Natural killer cell (primary cell): Measurements from ENCODE around the gene RIMBP3C. TPM values are rescaled to one million over a fixed set of nuclear protein-coding genes. Genes with fewer than 3 reads are reported as not detected.

Source experiments
- ATAC-seq, 3 donors: fragments of 150-1000 bp in 2 of 3; fragments of 200-7000 bp in 1 of 3; cut with Tn5 transposase; 1 replicate in 1 of 3; 2 replicates in 2 of 3; pipeline ENCODE4 v1.10.0; 2021; ENCODE audit warnings: mild to moderate bottlenecking in 2 of 3, moderate library complexity in 2 of 3
- DNase-seq, 2 donors: peaks; one replicate each; pipeline versions ENCODE4 v3.0.0 to v3.0.0-alpha.2; 2013 to 2021; ENCODE audit warnings: mixed read lengths in 1 of 2
- H3K27ac ChIP-seq: one replicate; pipeline ENCODE4 v1.5.1; 2013; ENCODE audit warnings: mild to moderate bottlenecking, low read length
- H3K27me3 ChIP-seq: one replicate; pipeline ENCODE4 v1.6.1; 2013; ENCODE audit warnings: low read length; ENCODE audit not compliant: control insufficient read depth, insufficient read depth
- H3K36me3 ChIP-seq: one replicate; pipeline ENCODE4 v1.6.1; 2013; ENCODE audit warnings: low read length; ENCODE audit not compliant: control insufficient read depth, insufficient read depth
- H3K4me1 ChIP-seq: one replicate; pipeline ENCODE4 v1.6.1; 2013; ENCODE audit warnings: low read length; ENCODE audit not compliant: control insufficient read depth, insufficient read depth
- H3K4me3 ChIP-seq: one replicate; pipeline ENCODE4 v1.5.1; 2013; ENCODE audit warnings: low read length
- H3K9me3 ChIP-seq: one replicate; pipeline ENCODE4 v1.6.1; 2013; ENCODE audit warnings: low read length; ENCODE audit not compliant: control insufficient read depth, insufficient read depth
- H3K27ac Mint-ChIP-seq, 2 donors: one replicate each; pipeline ENCODE4 v1.8.0; 2022; ENCODE audit warnings: mild to moderate bottlenecking in 2 of 2, mixed read lengths in 2 of 2, moderate library complexity in 1 of 2
- H3K27me3 Mint-ChIP-seq, 2 donors: one replicate each; pipeline ENCODE4 v1.8.0; 2022; ENCODE audit warnings: low read depth in 2 of 2, mixed read lengths in 2 of 2
- H3K36me3 Mint-ChIP-seq: one replicate; pipeline ENCODE4 v1.8.0; 2022; ENCODE audit warnings: mixed read lengths
- H3K4me1 Mint-ChIP-seq, 2 donors: one replicate each; pipeline ENCODE4 v1.8.0; 2022; ENCODE audit warnings: mixed read lengths in 2 of 2
- H3K4me3 Mint-ChIP-seq: one replicate; pipeline ENCODE4 v1.8.0; 2022; ENCODE audit warnings: mild to moderate bottlenecking, moderate library complexity, mixed read lengths
- H3K9me3 Mint-ChIP-seq, 2 donors: one replicate each; pipeline ENCODE4 v1.8.0; 2022; ENCODE audit warnings: mixed read lengths in 2 of 2
- CTCF ChIP-seq: fragments of 200-600 bp; IDR thresholded peaks from one replicate; pipeline ENCODE4 v1.8.0; 2022; ENCODE audit warnings: antibody characterized with exemption
- WGBS: methylation state at CpG from one replicate; pipeline ENCODE4 v1.1.7; 2013; ENCODE audit warnings: missing lambda C conversion rate; ENCODE audit not compliant: insufficient coverage; 5-methylcytosine and 5-hydroxymethylcytosine counted together
- intact Hi-C: fragments of 100-400 bp; cut with micrococcal nuclease; formaldehyde crosslinking; loops from one replicate; pipeline ENCODE4 v1.14.2; 2022
- total RNA-seq, 4 donors: library from RNA; stranded (reverse); fragments of 120-200 nt in 1 of 4; gene quantifications; one replicate each; pipeline versions ENCODE4 v1.2.3 to v1.2.4, GENCODE V29; 2013 to 2022

The RIMBP3C gene
- total RNA-seq, 3 donors from 2014 or later (not counting 1 experiment from before 2014, with no cell fraction given) = 0.35 to 1.0 (median 0.38) TPM

DNA sequence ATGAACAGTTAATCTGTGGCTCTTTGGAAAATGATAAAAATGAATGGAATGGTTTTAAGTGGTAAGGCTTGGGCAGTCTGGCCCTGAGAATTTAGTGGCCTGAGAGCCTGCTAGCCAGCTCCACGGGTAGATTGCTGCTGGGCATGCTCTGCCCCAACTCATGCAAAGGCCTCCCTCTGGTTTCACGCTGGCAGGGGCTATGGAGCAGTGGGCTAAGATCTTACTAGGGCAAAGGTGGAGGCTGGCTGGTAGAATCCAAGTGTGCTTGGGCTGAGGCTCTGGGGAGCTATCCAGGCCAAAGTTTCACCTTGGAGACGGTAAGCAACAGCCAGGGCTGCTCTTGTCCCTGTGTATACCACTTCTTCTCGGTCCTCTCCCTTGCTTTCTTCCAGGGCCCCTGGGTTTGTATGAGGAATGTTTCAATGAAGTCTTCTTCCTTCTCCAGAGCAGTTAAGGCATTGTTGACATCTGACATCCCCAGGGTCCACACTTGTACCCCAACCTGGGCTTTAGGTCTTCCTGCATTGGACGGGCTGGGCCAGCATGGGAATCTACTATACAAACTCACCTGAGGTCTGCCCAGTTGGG is 43.7 kb upstream of the RIMBP3C start:
- H3K27me3 Mint-ChIP-seq = no peaks in the 10 kb centered on the region
- no peaks in the 10 kb centered on the region for H3K9me3 ChIP-seq
- no peak overlapping the region for H3K27ac ChIP-seq
- H3K4me3 ChIP-seq = no peak overlapping the region
- WGBS = 97% methylated on average over 4 of the region's 5 CpGs
- H3K4me1 ChIP-seq = peaks cover 28% of the 10 kb centered on the region
- peaks cover 28% of the 10 kb centered on the region for H3K36me3 ChIP-seq
- H3K4me3 Mint-ChIP-seq = no peak overlapping the region
- DNase-seq = no peak
- ATAC-seq = no peak
- H3K9me3 Mint-ChIP-seq = no peaks in the 10 kb centered on the region
- peaks cover 66 to 69% of the 10 kb centered on the region in 2 donors for H3K4me1 Mint-ChIP-seq
- no peaks in the 10 kb centered on the region for H3K36me3 Mint-ChIP-seq
- no peaks in the 10 kb centered on the region for H3K27me3 ChIP-seq
- H3K27ac Mint-ChIP-seq = peak overlapping the region; percentile 16 to 75
- no peak for TF ChIP-seq CTCF
- intact Hi-C loops = no loop called here

DNA sequence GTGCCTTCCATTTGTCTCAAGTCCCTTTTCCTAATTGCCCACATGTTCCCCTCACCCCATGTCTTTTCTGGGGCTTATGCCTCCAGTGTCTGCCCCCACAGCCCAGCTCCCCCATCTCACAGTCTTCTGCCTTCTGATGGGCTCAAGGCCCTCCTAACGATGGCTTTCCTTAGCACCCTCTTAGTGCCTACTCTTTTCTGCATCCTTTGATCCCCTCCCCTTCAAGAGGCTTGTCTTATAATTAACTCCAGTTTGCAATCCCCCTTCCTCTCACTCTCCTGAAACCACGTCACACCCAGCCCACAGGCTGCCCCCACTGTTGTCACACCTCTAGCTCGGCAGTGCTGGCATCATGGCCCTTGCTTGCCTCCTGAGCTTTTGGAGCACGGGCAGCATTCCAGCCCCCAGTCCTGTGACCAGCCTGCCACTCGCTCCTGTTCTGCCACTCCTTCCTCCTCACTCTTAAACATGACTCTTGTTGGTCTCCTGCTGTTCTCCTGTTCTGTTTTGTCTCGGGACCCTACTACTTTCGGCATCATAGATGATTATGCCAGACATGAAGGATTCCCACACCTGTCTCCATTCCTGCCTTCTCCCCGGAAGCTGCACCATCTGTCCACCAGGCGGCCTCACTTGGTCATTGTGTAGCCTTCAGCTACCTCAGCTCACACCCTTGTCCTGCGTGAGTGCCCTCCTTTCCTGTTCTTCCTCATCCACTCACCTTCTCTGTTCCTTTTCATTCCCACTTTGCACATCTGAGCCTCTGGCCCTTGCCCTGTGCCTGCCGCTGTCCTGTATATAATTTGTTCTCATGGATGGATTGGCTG is 42.4 kb upstream of the RIMBP3C start:
- WGBS = 85% methylated on average over 11 of the region's 11 CpGs
- Mint-ChIP-seq H3K36me3 (no peaks in the 10 kb centered on the region), H3K27ac (peak overlapping the region; percentile 16 to 75)

DNA sequence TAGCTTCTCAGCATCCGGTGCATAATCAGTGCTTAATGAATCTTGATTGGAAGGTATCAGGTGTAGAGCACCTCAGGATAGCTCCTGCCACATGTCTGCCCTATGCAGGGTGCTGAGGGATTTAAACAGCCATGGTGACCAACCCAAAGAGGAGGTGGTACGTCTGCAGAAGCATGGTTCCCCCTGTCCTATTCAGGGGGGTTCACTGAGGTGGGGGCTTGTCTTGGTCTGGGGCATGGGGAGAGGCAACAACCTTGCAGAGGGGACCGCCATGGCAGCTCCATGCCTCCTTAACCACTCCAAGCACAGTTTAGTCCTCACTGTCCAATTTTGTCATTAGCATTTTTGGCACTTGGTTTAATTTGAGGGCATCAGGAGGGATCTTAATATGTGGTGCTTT is 41.2 kb upstream of the RIMBP3C start:
- Histone ChIP-seq H3K9me3 (no peaks in the 10 kb centered on the region), H3K27me3 (no peaks in the 10 kb centered on the region), H3K4me1 (peaks cover 36% of the 10 kb centered on the region), H3K36me3 (peaks cover 25% of the 10 kb centered on the region), H3K27ac (no peak overlapping the region), H3K4me3 (no peak overlapping the region)
- no peak for TF ChIP-seq CTCF
- DNase-seq (no peak), ATAC-seq (no peak)
- intact Hi-C loops = no loop called here
- peak overlapping the region in 1 of 2 donors; percentile 75 for H3K27ac Mint-ChIP-seq
- H3K4me1 Mint-ChIP-seq = peaks cover 67 to 69% of the 10 kb centered on the region in 2 donors
- no peaks in the 10 kb centered on the region for H3K27me3 Mint-ChIP-seq
- H3K9me3 Mint-ChIP-seq = no peaks in the 10 kb centered on the region
- no peaks in the 10 kb centered on the region for H3K36me3 Mint-ChIP-seq
- no peak overlapping the region for H3K4me3 Mint-ChIP-seq
- 82% methylated on average over 3 of the region's 3 CpGs for WGBS

More for the DNA sequence above, 42.4 kb upstream of the RIMBP3C start:
- peaks cover 25% of the 10 kb centered on the region for H3K36me3 ChIP-seq
- DNase-seq (no peak), ATAC-seq (no peak)
- H3K4me1 ChIP-seq = peaks cover 28% of the 10 kb centered on the region
- H3K4me1 Mint-ChIP-seq = peaks cover 59 to 63% of the 10 kb centered on the region in 2 donors
- H3K9me3 ChIP-seq = no peaks in the 10 kb centered on the region
- no peak overlapping the region for H3K4me3 Mint-ChIP-seq
- H3K27me3 Mint-ChIP-seq = no peaks in the 10 kb centered on the region
- H3K9me3 Mint-ChIP-seq = no peaks in the 10 kb centered on the region
- H3K4me3 ChIP-seq = no peak overlapping the region
- intact Hi-C loops = no loop called here
- H3K27ac ChIP-seq = no peak overlapping the region
- TF ChIP-seq CTCF = no peak
- H3K27me3 ChIP-seq = no peaks in the 10 kb centered on the region
